Memory B cell (primary cell): ENCODE measurements around the gene JPH2.

ENCODE experiments used
- ATAC-seq: fragments of 150-1000 bp; cut with Tn5 transposase; 2 replicates; pipeline ENCODE4 v1.10.0; 2021; ENCODE audit warnings: low read depth, mild to moderate bottlenecking, moderate library complexity
- DNase-seq, 2 donors: peaks; one replicate each; pipeline ENCODE4 v3.0.0; 2022; ENCODE audit warnings: low spot score in 2 of 2
- H3K27ac Mint-ChIP-seq: one replicate; pipeline ENCODE4 v1.8.0; 2022; ENCODE audit warnings: mild to moderate bottlenecking, moderate library complexity, mixed read lengths
- H3K27me3 Mint-ChIP-seq: one replicate; pipeline ENCODE4 v1.8.0; 2022; ENCODE audit warnings: mixed read lengths
- H3K36me3 Mint-ChIP-seq: one replicate; pipeline ENCODE4 v1.8.0; 2022; ENCODE audit warnings: mild to moderate bottlenecking, mixed read lengths
- H3K4me1 Mint-ChIP-seq: one replicate; pipeline ENCODE4 v1.8.0; 2022; ENCODE audit warnings: mixed read lengths
- H3K4me3 Mint-ChIP-seq: one replicate; pipeline ENCODE4 v1.8.0; 2022; ENCODE audit warnings: mild to moderate bottlenecking, moderate library complexity, mixed read lengths
- H3K9me3 Mint-ChIP-seq: one replicate; pipeline ENCODE4 v1.8.0; 2022; ENCODE audit warnings: mixed read lengths

Gene JPH2

GRCh38 chr20:44123874-44124535 is 63.0 kb downstream of the JPH2 start:
- Mint-ChIP-seq H3K4me3 (no peak overlapping the region), H3K9me3 (no peaks in the 10 kb centered on the region), H3K36me3 (no peaks in the 10 kb centered on the region), H3K4me1 (no peaks in the 10 kb centered on the region), H3K27me3 (peaks cover 19% of the 10 kb centered on the region), H3K27ac (no peak overlapping the region)
- DNase-seq (no peak), ATAC-seq (no peak)

GRCh38 chr20:44123251-44123650 is 63.7 kb downstream of the JPH2 start:
- Mint-ChIP-seq H3K27ac (no peak overlapping the region), H3K4me1 (no peaks in the 10 kb centered on the region), H3K4me3 (no peak overlapping the region), H3K27me3 (peaks cover 15% of the 10 kb centered on the region), H3K9me3 (no peaks in the 10 kb centered on the region), H3K36me3 (no peaks in the 10 kb centered on the region)
- no peak for DNase-seq
- ATAC-seq, result no peak

DNA sequence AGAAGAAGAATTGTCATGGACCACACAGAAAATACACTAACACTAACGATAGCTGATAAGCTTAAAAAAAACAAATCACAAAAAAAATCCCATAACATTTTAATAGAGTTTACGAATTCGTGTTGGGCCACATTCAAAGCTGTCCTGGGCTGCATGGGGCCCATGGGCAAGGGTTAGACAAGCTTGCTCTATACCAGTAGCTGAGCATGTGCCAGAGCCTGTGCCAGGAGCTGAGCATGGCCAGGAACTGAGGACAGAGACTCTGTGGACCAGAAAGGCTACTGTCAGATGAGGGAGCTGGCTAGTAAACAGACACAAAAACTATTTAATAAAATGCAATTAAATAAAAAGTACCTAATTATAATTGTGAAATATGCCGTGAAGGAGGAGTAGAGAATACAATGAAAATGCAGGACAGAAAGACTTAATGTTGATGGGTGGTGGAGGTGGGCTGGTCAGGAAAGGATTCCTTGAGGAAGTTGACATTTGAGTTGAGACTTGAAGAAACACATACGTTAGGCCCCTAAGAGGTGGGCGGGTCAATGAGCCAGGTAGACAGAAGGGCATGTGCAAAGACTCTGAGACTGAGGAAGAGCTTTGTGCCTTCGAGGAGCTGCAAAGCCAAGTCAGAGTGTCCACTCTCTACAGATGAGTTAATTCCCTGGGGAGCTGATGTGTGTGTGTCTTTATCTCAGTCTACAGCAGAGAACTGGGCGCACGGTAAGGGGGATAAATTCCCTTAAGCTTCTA is 66.1 kb downstream of the JPH2 start:
- no peaks in the 10 kb centered on the region for H3K36me3 Mint-ChIP-seq
- H3K27ac Mint-ChIP-seq, result no peak overlapping the region
- ATAC-seq (no peak), DNase-seq (no peak)
- H3K9me3 Mint-ChIP-seq, result no peaks in the 10 kb centered on the region
- no peak overlapping the region for H3K4me3 Mint-ChIP-seq
- no peaks in the 10 kb centered on the region for H3K4me1 Mint-ChIP-seq
- H3K27me3 Mint-ChIP-seq, result peaks cover 23% of the 10 kb centered on the region

- Mint-ChIP-seq H3K4me3 (no peak overlapping the region), H3K27ac (no peak overlapping the region), H3K36me3 (no peaks in the 10 kb centered on the region), H3K9me3 (no peaks in the 10 kb centered on the region), H3K4me1 (no peaks in the 10 kb centered on the region), H3K27me3 (peaks cover 34% of the 10 kb centered on the region)
- ATAC-seq, result no peak
- no peak for DNase-seq
Measured at GRCh38 chr20:44118185-44119033, 68.6 kb downstream of the JPH2 start.

DNA sequence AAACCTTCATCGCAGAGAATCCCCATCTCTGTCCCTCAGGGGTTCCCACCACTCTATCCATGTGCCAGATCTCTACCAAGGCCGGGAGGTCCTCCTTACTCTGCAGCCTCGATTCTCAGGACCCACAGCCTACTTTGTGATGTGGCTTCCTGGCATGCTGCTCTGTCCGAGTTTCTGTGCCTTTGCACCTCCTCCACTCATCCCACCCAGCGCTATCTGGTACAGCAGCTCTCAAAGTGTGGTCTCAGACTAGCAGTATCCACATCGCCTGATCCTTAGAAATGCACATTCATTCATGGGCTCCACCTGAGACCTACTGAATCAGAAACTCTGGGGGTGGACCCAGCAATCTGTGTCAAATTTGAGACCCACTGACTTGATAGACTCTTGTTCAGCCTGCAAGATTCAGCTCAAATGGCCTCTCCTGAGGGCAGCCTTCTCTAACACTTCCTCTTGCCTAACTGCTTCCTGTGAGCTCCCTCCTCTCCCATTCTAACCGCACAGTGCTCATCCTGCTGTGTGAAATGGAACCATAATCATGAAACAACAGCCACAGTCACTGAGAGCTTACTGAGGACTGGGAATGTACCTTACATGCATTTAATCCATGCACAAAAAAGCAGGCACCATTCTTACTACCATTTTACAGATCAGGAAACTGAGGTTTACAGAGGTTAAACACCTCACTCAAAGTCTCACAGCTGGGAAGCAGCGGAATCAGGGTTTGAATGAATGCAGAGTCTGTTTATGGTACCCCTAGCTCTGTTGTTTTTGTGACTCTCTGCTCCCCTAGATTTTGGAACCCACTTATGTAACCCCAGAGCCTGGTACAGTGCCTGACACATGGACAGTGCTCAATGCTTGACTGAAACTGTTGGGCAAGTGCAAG is 69.4 kb downstream of the JPH2 start:
- DNase-seq (no peak), ATAC-seq (no peak)
- Mint-ChIP-seq H3K27ac (no peak overlapping the region), H3K4me3 (no peak overlapping the region), H3K9me3 (no peaks in the 10 kb centered on the region), H3K27me3 (peaks cover 29% of the 10 kb centered on the region), H3K36me3 (no peaks in the 10 kb centered on the region), H3K4me1 (no peaks in the 10 kb centered on the region)

- DNase-seq (no peak), ATAC-seq (no peak)
- H3K27me3 Mint-ChIP-seq, result peaks cover 27% of the 10 kb centered on the region
- H3K27ac Mint-ChIP-seq, result no peak overlapping the region
- no peak overlapping the region for H3K4me3 Mint-ChIP-seq
- no peaks in the 10 kb centered on the region for H3K4me1 Mint-ChIP-seq
- no peaks in the 10 kb centered on the region for H3K36me3 Mint-ChIP-seq
- no peaks in the 10 kb centered on the region for H3K9me3 Mint-ChIP-seq
Measured at GRCh38 chr20:44115762-44116644, 71.0 kb downstream of the JPH2 start.

DNA sequence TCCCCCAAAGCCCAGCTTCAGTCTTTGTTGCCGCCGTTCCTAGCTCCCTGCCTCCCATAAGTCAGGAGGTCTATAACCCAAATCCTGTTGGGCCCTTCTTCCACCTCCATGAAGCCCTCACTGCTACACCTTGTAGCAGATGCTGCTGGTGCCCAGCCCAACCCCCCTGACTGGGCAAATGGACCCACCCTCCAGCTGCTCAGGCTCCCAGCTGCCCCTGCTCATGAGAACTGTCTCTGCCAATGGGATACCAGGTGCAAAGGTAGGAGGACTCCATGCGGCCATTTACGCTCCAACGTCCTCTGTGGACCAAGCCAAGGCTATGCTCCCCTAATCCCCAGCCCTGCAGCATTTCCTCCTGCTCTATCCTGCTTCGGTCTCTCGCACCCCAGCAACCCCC is 71.8 kb downstream of the JPH2 start:
- Mint-ChIP-seq H3K4me3 (no peak overlapping the region), H3K4me1 (no peaks in the 10 kb centered on the region), H3K36me3 (no peaks in the 10 kb centered on the region), H3K27ac (no peak overlapping the region), H3K27me3 (peaks cover 27% of the 10 kb centered on the region), H3K9me3 (no peaks in the 10 kb centered on the region)
- DNase-seq, result no peak
- no peak for ATAC-seq

DNA sequence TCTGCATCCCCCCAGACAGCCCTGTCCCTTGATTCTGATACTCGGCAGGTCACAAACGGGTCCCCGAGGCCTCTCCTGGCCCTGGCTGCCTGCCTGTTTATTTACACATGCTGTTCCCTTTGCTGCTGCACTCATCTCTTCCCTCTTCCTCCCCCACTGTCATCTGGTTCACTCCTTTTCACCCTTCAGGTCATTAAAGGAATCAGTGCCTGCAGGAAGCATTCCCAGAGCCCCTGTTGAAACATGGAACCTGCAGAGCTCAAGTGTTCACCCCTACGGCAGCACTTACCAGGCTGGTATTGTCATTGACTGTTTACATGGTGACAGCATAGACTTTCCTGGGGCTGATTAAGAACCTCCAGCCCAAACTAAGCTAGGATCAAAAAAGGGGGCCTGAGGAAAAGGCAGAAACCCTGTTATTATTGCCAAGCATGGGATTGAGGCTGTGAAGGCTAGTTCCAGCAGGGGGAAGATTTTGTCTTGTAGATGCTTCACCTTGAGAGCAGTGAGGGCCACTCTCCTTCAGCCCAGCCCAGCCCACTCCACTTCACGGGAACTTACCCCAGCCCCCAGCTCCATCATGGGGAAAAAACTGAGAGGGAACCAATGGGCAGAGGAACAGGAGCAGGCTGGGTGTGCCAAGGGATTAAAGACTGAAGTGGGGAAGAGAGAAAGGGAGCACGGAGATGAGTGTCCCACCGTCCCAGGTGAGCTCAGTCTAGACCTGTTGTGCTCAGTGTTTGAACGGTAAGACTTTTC is 73.2 kb downstream of the JPH2 start:
- H3K4me3 Mint-ChIP-seq, result no peak overlapping the region
- no peak overlapping the region for H3K27ac Mint-ChIP-seq
- ATAC-seq, result no peak
- no peaks in the 10 kb centered on the region for H3K36me3 Mint-ChIP-seq
- H3K4me1 Mint-ChIP-seq, result no peaks in the 10 kb centered on the region
- H3K9me3 Mint-ChIP-seq, result no peaks in the 10 kb centered on the region
- DNase-seq, result no peak
- H3K27me3 Mint-ChIP-seq, result peaks cover 32% of the 10 kb centered on the region

DNA sequence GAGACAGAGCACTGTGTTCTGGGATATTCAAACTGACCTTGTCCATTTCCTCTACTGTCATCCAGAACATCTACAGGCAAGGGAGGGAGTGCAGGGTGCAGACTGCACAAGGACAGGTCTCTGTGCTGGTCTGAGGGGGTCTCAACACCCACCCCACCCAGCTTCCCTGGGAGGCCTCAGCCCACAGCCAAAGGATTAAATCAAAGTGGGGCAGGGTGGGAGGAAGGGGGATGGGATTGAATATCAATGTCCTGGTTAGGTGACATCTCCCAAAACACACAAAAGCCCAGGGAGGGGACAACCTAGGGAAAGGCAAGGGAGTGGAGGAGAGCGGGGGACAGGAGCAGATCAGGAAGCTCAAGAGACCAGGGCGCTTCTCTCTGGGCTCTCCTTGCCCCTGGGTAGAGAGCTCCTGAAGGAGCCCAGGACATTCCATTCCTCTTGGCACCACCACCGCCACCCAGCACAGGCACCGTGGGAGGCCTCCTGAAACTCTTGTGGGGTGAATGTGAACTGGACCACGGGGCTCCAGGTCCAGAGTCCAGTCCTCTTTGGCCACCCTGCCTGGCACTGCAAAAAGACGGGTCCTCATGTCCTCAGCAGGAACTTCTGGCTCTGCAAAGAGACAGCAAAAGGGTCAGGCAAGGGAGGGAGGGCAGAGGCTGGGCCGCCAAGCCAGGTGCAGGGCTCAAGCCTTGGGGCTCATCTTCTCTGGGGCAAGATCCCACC is 73.9 kb downstream of the JPH2 start:
- no peaks in the 10 kb centered on the region for H3K4me1 Mint-ChIP-seq
- H3K36me3 Mint-ChIP-seq, result no peaks in the 10 kb centered on the region
- H3K4me3 Mint-ChIP-seq, result no peak overlapping the region
- no peaks in the 10 kb centered on the region for H3K9me3 Mint-ChIP-seq
- DNase-seq (no peak), ATAC-seq (no peak)
- H3K27me3 Mint-ChIP-seq, result peaks cover 31% of the 10 kb centered on the region
- H3K27ac Mint-ChIP-seq, result no peak overlapping the region

DNA sequence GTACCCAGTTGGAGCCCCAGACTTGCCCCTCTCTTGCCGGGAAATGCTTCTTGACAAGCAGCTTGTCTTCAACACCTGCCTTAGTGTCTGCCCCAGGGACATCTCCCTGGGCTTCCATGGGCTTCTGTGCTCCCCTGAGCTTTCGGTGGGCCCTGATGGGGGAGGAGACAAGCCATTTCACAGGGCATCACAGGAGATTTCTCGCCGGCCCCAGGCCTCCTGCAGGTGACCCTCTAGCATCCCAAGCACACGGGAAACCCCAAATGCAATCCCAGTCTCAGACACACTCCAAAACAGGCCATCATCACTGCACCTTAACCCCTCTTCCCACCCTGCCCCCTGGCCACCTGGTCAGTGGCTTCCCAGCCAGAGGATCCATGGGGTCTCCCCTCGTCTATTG is 74.5 kb downstream of the JPH2 start:
- H3K27me3 Mint-ChIP-seq, result peaks cover 27% of the 10 kb centered on the region
- DNase-seq (no peak), ATAC-seq (no peak)
- H3K36me3 Mint-ChIP-seq, result peaks cover 1% of the 10 kb centered on the region
- no peak overlapping the region for H3K27ac Mint-ChIP-seq
- H3K4me1 Mint-ChIP-seq, result no peaks in the 10 kb centered on the region
- no peak overlapping the region for H3K4me3 Mint-ChIP-seq
- peaks cover 1% of the 10 kb centered on the region for H3K9me3 Mint-ChIP-seq

GRCh38 chr20:44111712-44112335 is 75.2 kb downstream of the JPH2 start:
- no peak for DNase-seq
- no peak overlapping the region for H3K4me3 Mint-ChIP-seq
- peaks cover 29% of the 10 kb centered on the region for H3K27me3 Mint-ChIP-seq
- no peak overlapping the region for H3K27ac Mint-ChIP-seq
- ATAC-seq, result no peak
- no peaks in the 10 kb centered on the region for H3K4me1 Mint-ChIP-seq
- H3K9me3 Mint-ChIP-seq, result peaks cover 4% of the 10 kb centered on the region
- peaks cover 1% of the 10 kb centered on the region for H3K36me3 Mint-ChIP-seq
